T-helper 2 cell treated with Interferon-gamma antibody and Interleukin-4, amounts not matched to agents 5 μg/mL and 100 μg/mL, for 36 hours (primary cell): ENCODE data around the gene NSG2.
"Not testable (repeated sequence)": the region's sequence is repeated elsewhere in the genome, so short reads cannot be mapped to it uniquely, and the experiment has no call there.

Experiments used
- DNase-seq: peaks from one replicate; pipeline ENCODE4 v3.0.0; 2021; ENCODE audit warnings: low spot score
- H3K27ac Mint-ChIP-seq: one replicate; pipeline ENCODE4 v1.8.0; 2021; ENCODE audit warnings: mild to moderate bottlenecking, mixed read lengths
- H3K27me3 Mint-ChIP-seq: one replicate; pipeline ENCODE4 v1.8.0; 2021; ENCODE audit warnings: low read depth, mixed read lengths
- H3K36me3 Mint-ChIP-seq: one replicate; pipeline ENCODE4 v1.8.0; 2021; ENCODE audit warnings: low read depth, mixed read lengths
- H3K4me1 Mint-ChIP-seq: one replicate; pipeline ENCODE4 v1.8.0; 2021; ENCODE audit warnings: low read depth, mixed read lengths
- H3K4me3 Mint-ChIP-seq: one replicate; pipeline ENCODE4 v1.8.0; 2022; ENCODE audit warnings: mild to moderate bottlenecking, moderate library complexity, mixed read lengths
- H3K9me3 Mint-ChIP-seq: one replicate; pipeline ENCODE4 v1.8.0; 2021; ENCODE audit warnings: mixed read lengths

The NSG2 gene

DNA sequence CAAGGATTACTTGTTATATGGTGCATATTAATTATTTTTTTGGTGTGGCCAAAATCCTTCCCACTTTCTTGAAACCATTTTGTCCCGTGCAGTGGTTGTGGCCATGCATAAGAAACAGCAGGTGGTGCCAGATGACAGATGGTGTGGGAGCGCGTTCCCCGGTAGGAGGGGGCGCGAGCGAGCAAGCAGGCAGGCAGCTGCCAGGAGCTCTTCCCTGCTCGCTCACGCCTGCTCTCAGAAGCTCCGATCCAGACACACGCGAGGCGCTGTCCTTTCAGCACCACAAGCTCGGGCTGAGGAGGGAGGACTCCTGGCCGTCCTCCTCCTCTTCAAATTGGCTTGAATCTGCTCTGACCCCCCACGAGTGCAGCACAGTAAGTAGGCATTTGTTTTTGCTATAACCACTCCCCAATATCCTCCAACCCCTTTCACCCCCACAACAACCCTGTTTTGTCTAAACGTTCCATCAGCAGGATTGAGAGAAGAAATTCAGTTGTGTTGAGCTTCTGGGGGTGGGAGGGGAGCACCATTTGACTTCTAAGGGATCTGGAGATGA, at the start of gene NSG2:
TSS of gene NSG2 (plus strand) at position 237 of the 556 bp plus-strand sequence. CDS start 1,050 bp downstream, outside the sequence.
- no peak within 1 kb of the TSS for H3K27ac Mint-ChIP-seq

DNA sequence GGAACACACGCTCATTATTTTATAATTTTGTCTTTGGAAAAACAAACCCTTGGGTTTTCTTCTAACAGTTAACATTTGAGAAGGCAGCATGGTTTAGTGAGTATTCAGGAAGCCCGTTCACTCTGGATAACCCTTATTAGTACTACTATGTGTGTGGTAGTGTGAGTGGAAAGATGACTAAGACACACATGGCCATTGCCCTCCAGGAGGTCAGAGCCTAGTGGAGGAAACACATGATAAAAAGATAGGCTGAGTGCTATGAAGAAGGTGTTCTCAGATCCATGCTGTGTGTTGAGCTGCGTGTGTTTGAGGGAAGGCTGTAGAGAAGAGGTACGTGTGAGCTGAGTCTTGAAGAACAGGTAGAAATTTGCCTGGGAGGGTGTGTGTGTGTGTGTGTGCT, 48.2 kb upstream of the NSG2 start:
- no peak for DNase-seq
- H3K27me3 Mint-ChIP-seq = peaks cover 10% of the 10 kb centered on the region
- H3K36me3 Mint-ChIP-seq = no peaks in the 10 kb centered on the region
- no peaks in the 10 kb centered on the region for H3K4me1 Mint-ChIP-seq
- no peaks in the 10 kb centered on the region for H3K9me3 Mint-ChIP-seq
- no peak overlapping the region for H3K27ac Mint-ChIP-seq
- H3K4me3 Mint-ChIP-seq = no peak overlapping the region

More for the DNA sequence above, at the start of gene NSG2:
- Mint-ChIP-seq H3K36me3 (no peaks in the 10 kb centered on the region), H3K4me3 (no peak within 1 kb of the TSS), H3K4me1 (no peaks in the 10 kb centered on the region), H3K9me3 (no peaks in the 10 kb centered on the region), H3K27me3 (no peaks in the 10 kb centered on the region)
- DNase-seq = peak; percentile 29

DNA sequence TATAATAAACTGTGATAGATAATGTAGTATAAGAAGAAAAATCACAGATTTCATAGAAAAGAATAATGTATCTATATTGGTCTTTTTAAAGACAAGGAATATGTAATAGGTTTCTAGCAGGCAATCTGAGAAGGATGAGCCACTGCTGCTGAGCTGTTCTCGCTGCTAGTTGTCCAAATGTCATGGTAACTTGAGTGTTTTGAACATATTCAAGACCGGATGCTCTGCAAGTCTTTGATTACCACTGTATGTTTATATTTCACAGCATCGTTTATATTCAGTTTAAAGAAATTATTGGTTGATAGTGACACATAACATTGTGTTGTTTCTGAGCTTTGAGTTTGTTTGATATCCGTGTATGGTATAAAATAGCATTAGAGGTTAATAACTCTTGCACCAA, 47.0 kb upstream of the NSG2 start:
- H3K27ac Mint-ChIP-seq = no peak overlapping the region
- peaks cover 12% of the 10 kb centered on the region for H3K27me3 Mint-ChIP-seq
- DNase-seq = no peak

DNA sequence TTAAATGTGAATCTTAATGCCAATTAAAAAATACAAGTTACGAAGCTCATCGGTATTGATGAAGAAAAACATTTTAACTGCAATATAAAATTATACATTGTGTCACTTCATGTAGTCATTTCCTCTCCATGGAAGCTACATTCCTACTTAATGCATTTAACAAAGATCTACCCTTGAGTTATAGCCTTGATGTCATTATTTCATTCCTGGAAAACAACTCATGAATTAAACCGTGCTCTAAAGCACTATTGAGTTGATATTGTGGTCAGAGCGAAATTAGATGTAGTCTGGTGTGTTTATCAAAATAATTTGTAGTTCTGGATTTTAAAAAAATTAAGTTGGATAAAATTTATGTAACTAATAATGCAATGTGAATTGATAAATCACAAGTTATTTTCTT, 45.4 kb upstream of the NSG2 start:
- no peak overlapping the region for H3K27ac Mint-ChIP-seq
- peaks cover 15% of the 10 kb centered on the region for H3K27me3 Mint-ChIP-seq
- H3K4me3 Mint-ChIP-seq = no peak overlapping the region
- DNase-seq = no peak
- H3K9me3 Mint-ChIP-seq = no peaks in the 10 kb centered on the region
- H3K36me3 Mint-ChIP-seq = no peaks in the 10 kb centered on the region
- H3K4me1 Mint-ChIP-seq = no peaks in the 10 kb centered on the region

More for the DNA sequence above, 47.0 kb upstream of the NSG2 start:
- H3K36me3 Mint-ChIP-seq = no peaks in the 10 kb centered on the region
- H3K4me3 Mint-ChIP-seq = no peak overlapping the region
- no peaks in the 10 kb centered on the region for H3K9me3 Mint-ChIP-seq
- H3K4me1 Mint-ChIP-seq = no peaks in the 10 kb centered on the region

DNA sequence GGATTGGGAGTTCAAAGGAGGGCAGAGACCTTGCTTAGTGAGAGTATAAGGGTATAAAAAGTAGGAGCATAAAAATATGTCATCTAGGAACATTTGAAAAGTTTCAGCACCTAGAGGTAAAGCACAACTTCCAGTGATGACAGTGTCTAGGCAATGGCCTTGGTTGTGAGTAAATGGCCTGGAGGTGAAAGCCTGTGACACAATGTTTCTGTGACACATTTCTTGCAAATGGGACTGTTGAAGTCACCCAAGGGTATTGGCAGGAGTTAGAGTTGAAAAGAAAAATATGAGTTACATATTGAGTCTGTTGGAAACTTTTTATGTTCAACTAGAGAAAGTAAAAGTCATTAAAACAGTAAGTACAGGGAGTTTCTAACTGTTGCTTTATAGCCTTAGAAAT, 41.7 kb upstream of the NSG2 start:
- Mint-ChIP-seq H3K27me3 (peaks cover 10% of the 10 kb centered on the region), H3K4me3 (no peak overlapping the region), H3K36me3 (no peaks in the 10 kb centered on the region), H3K27ac (no peak overlapping the region), H3K9me3 (no peaks in the 10 kb centered on the region), H3K4me1 (no peaks in the 10 kb centered on the region)
- no peak for DNase-seq

DNA sequence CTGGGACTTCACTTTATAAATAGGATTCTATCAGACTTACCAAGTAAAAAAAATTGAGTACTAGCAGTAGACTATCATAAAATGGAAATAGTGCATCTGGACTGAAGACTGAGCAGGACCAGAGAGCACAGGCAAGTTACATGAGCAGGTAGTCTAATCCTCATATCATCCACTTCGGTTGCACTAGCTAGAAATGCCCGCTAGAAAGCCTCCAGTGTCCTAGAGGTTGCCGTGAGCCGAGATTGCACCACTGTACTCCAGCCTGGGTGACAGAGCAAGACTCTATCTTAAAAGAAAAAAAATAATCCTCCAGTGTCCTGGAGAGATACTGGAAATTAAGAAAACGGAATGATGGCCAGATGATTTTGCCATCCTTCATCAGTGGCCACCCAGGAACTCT, 36.6 kb upstream of the NSG2 start:
- Mint-ChIP-seq H3K27me3 (peaks cover 2% of the 10 kb centered on the region), H3K27ac (no peak overlapping the region), H3K36me3 (no peaks in the 10 kb centered on the region), H3K4me1 (no peaks in the 10 kb centered on the region), H3K4me3 (no peak overlapping the region), H3K9me3 (no peaks in the 10 kb centered on the region)
- DNase-seq = no peak

DNA sequence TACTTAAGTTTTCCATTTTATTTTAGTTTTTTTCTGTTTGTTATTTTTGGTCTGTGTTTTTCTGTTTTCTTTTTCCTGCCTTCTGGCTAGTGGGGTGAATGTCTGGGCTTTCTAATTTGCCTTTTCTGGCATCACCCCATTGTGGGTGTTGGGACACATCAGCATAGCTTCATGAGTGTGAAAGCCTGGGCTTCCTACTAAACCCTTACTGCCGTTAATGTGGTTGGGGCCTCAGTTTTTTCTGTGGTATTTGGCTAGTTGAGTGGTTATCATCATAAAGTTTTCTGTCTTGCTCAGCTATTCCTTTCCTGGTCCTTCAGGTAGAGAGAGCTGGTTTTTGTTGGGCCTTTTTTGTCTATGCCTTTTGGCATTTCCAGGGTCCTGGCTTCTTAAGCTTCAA, 35.1 kb upstream of the NSG2 start:
- H3K9me3 Mint-ChIP-seq = no peaks in the 10 kb centered on the region
- no peak overlapping the region for H3K4me3 Mint-ChIP-seq
- DNase-seq = no peak
- no peaks in the 10 kb centered on the region for H3K36me3 Mint-ChIP-seq
- no peaks in the 10 kb centered on the region for H3K27me3 Mint-ChIP-seq
- H3K4me1 Mint-ChIP-seq = no peaks in the 10 kb centered on the region
- H3K27ac Mint-ChIP-seq = no peak overlapping the region

DNA sequence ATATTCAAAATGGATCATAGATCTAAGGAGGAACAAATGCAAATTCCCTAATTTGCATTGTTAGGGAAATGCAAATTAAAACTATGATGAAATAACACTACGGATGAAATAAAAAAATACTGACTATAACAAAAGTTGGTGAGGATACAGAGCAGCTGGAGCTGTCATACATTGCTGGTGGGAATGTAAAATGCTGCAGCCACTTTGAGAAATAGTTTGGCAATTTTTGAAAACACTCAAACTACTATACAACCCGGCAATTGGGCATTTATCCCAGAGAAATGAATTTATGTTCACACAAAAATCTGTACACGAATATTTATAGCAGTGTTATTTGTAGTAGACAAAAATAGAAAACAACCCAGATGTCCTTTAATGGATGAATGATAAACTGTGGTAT, 34.1 kb upstream of the NSG2 start:
- no peaks in the 10 kb centered on the region for H3K4me1 Mint-ChIP-seq
- H3K36me3 Mint-ChIP-seq = no peaks in the 10 kb centered on the region
- DNase-seq = no peak
- no peaks in the 10 kb centered on the region for H3K27me3 Mint-ChIP-seq
- no peak overlapping the region for H3K4me3 Mint-ChIP-seq
- H3K9me3 Mint-ChIP-seq = no peaks in the 10 kb centered on the region
- no peak overlapping the region for H3K27ac Mint-ChIP-seq

DNA sequence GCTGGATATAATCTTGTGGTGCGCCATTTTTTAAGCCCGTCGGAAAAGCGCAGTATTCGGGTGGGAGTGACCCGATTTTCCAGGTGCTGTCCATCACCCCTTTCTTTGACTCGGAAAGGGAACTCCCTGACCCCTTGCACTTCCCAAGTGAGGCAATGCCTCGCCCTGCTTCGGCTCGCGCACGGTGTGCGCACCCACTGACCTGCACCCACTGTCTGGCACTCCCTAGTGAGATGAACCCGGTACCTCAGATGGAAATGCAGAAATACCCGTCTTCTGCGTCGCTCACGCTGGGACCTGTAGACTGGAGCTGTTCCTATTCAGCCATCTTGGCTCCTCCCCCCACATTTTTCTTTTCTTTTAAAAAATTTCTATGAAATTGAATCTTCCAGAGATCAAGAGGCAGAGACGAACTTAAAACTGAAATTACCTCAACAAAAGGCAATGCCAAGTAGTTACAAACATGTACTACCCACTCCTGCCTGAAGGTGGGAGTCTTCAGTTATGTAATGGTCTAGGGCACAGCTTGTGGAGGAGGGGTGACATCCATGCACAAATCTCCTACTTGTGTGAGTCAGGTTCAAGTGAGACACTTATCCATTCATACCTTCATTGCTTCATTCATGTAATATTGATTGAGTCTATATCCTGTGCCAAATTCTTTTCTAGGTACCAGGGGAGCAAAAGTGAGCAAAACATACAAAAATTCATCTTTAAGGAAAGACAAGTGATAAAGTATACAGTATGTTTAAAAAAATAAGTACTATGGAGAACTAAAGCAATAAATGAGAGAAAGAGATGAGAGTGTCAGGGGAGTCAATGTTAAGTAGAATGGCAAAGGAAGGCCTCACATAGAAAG, 25.2 kb upstream of the NSG2 start:
- not testable (repeated sequence) for H3K27me3 Mint-ChIP-seq, H3K36me3 Mint-ChIP-seq, H3K9me3 Mint-ChIP-seq, DNase-seq, H3K4me1 Mint-ChIP-seq, H3K27ac Mint-ChIP-seq, H3K4me3 Mint-ChIP-seq

DNA sequence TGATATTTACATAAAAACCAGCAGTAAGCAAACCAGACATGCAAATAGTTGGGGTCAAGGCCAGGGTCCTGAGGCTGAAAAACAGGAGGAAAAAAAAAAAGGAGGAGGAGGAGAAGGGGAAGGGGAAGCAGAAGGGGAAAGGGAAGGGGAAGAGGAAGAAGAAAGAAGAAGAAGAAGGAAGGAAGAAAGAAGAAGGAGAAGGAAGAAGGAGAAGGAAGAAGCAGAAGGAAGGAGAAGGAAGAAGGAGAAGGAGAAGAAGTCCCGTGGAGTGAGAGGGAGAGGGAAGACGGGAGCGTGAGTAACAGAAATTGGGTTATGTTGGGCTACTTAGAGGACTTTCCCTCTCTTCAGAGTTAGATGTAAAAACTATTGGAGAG, 24.6 kb upstream of the NSG2 start:
- Mint-ChIP-seq H3K36me3 (no peaks in the 10 kb centered on the region), H3K27ac (no peak overlapping the region), H3K4me3 (no peak overlapping the region), H3K27me3 (peaks cover 9% of the 10 kb centered on the region), H3K4me1 (no peaks in the 10 kb centered on the region), H3K9me3 (no peaks in the 10 kb centered on the region)
- no peak for DNase-seq

DNA sequence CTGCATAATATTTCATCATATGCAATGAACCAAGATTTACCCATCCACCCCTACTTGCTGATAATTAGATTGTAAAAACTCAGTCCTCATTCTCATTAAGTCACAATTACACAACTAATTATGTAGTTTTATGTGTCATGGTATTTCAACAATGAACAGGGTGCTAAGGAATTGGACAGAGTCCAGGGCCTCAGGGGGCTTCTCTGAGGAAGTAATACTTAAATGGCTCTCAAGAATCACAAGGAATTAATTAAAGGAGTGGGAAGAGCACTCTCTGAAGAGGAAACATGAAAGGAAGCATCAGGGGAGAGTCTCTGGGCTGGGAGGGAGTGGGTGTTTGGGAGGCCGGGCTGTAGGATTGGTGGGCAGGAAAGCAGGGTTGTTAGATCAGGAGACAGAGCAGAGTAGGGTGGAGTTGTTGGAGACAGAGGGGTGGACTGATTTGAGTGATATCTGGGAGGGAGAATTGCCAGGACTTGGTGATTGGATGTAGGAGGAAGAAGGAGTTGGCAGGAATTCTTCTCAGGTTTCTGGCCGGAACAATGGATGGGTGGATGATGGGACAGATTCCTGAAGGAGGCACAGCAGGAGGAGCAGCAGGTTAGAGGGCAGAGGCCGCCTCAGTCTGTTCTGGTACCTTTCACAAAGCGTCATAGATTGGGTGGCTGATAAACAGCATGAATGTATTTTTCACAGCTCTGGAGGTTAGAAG, 23.0 kb upstream of the NSG2 start:
- Mint-ChIP-seq H3K36me3 (no peaks in the 10 kb centered on the region), H3K9me3 (no peaks in the 10 kb centered on the region), H3K4me1 (no peaks in the 10 kb centered on the region), H3K27ac (no peak overlapping the region), H3K27me3 (peaks cover 9% of the 10 kb centered on the region), H3K4me3 (no peak overlapping the region)
- no peak for DNase-seq

DNA sequence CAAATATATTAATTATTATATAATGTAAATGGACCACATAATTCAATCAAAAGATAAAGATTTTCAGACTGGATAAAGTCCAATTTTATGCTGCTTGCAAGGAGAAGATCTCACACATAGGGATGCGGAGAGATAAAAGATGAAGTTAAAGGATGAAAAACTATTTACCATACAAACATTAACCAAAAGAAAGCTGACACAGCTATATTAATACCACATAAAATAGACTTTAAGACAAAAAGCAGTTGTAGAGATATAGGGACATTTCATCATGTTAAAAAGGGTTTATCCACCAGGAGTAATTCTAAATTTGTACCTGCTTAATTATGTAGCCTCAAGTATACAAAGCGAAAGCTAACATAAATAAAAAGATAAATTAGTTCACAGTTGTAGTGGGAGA, 15.2 kb upstream of the NSG2 start:
- H3K4me1 Mint-ChIP-seq = no peaks in the 10 kb centered on the region
- H3K36me3 Mint-ChIP-seq = no peaks in the 10 kb centered on the region
- no peak overlapping the region for H3K4me3 Mint-ChIP-seq
- H3K27me3 Mint-ChIP-seq = no peaks in the 10 kb centered on the region
- H3K27ac Mint-ChIP-seq = no peak overlapping the region
- H3K9me3 Mint-ChIP-seq = peaks cover 11% of the 10 kb centered on the region
- no peak for DNase-seq

DNA sequence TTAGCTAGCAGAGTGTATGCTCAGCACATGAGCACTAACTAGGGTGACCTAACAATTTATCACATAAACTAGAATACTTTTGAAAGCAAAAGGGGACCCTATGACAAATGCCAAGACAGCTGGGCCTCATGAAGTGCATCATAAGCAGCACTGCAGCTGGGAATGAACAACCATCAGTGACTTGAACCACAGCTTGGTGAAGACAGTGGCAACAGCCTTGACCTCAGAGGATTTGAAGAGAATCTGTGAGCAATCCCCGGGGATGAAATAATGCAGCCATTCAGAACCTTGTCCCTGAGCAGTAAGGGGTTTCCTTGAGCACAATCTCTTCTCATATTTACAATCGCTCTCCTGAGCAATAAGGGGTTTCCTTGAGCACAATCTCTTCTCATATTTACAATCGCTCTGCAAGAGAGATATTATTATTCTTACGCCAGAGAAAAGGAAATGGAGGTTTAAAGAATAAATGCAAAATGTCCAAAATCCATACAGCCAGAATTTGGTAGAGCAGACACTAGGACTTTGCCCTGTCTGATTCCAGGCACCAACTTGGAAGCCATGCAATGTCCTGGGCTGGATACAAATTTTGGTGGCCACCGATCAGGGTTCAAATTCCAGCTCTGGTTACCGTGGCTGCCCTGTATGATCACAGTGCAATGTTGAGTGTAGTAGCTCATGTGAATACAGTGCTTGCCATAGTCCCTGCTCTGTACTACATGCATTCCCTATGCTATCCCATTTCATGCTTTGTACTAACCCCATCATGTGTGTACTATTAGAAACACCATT, 846 bp upstream of the NSG2 start:
- Mint-ChIP-seq H3K36me3 (no peaks in the 10 kb centered on the region), H3K9me3 (no peaks in the 10 kb centered on the region), H3K27me3 (no peaks in the 10 kb centered on the region), H3K27ac (no peak overlapping the region), H3K4me3 (no peak overlapping the region), H3K4me1 (no peaks in the 10 kb centered on the region)
- no peak for DNase-seq

DNA sequence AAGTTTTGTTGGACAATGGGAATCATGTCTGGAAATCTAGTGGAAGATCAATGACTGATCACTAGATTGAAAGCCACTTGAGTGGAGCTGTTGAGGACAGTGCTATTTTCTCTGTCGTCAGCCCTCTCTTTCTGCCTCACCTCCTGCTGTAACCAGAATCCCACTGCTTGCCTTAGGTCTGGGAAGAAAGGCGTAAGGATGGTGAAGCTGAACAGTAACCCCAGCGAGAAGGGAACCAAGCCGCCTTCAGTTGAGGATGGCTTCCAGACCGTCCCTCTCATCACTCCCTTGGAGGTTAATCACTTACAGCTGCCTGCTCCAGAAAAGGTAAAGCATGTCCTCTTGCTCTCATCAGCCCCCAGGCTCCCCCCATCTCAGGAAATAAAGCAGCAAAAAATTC, 1.1 kb downstream of the NSG2 start:
- no peaks in the 10 kb centered on the region for H3K9me3 Mint-ChIP-seq
- H3K36me3 Mint-ChIP-seq = no peaks in the 10 kb centered on the region
- no peak overlapping the region for H3K27ac Mint-ChIP-seq
- DNase-seq = no peak
- H3K4me3 Mint-ChIP-seq = no peak overlapping the region
- no peaks in the 10 kb centered on the region for H3K27me3 Mint-ChIP-seq
- H3K4me1 Mint-ChIP-seq = no peaks in the 10 kb centered on the region
